Memory B cell (primary cell): ENCODE results near the gene ZBTB1.

Experiments
- ATAC-seq: fragments of 150-1000 bp; cut with Tn5 transposase; 2 replicates; pipeline ENCODE4 v1.10.0; 2021; ENCODE audit warnings: low read depth, mild to moderate bottlenecking, moderate library complexity
- DNase-seq, 2 donors: peaks; one replicate each; pipeline ENCODE4 v3.0.0; 2022; ENCODE audit warnings: low spot score in 2 of 2
- H3K27ac Mint-ChIP-seq: one replicate; pipeline ENCODE4 v1.8.0; 2022; ENCODE audit warnings: mild to moderate bottlenecking, moderate library complexity, mixed read lengths
- H3K27me3 Mint-ChIP-seq: one replicate; pipeline ENCODE4 v1.8.0; 2022; ENCODE audit warnings: mixed read lengths
- H3K36me3 Mint-ChIP-seq: one replicate; pipeline ENCODE4 v1.8.0; 2022; ENCODE audit warnings: mild to moderate bottlenecking, mixed read lengths
- H3K4me1 Mint-ChIP-seq: one replicate; pipeline ENCODE4 v1.8.0; 2022; ENCODE audit warnings: mixed read lengths
- H3K4me3 Mint-ChIP-seq: one replicate; pipeline ENCODE4 v1.8.0; 2022; ENCODE audit warnings: mild to moderate bottlenecking, moderate library complexity, mixed read lengths
- H3K9me3 Mint-ChIP-seq: one replicate; pipeline ENCODE4 v1.8.0; 2022; ENCODE audit warnings: mixed read lengths

Gene ZBTB1, protein sequence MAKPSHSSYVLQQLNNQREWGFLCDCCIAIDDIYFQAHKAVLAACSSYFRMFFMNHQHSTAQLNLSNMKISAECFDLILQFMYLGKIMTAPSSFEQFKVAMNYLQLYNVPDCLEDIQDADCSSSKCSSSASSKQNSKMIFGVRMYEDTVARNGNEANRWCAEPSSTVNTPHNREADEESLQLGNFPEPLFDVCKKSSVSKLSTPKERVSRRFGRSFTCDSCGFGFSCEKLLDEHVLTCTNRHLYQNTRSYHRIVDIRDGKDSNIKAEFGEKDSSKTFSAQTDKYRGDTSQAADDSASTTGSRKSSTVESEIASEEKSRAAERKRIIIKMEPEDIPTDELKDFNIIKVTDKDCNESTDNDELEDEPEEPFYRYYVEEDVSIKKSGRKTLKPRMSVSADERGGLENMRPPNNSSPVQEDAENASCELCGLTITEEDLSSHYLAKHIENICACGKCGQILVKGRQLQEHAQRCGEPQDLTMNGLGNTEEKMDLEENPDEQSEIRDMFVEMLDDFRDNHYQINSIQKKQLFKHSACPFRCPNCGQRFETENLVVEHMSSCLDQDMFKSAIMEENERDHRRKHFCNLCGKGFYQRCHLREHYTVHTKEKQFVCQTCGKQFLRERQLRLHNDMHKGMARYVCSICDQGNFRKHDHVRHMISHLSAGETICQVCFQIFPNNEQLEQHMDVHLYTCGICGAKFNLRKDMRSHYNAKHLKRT

DNA sequence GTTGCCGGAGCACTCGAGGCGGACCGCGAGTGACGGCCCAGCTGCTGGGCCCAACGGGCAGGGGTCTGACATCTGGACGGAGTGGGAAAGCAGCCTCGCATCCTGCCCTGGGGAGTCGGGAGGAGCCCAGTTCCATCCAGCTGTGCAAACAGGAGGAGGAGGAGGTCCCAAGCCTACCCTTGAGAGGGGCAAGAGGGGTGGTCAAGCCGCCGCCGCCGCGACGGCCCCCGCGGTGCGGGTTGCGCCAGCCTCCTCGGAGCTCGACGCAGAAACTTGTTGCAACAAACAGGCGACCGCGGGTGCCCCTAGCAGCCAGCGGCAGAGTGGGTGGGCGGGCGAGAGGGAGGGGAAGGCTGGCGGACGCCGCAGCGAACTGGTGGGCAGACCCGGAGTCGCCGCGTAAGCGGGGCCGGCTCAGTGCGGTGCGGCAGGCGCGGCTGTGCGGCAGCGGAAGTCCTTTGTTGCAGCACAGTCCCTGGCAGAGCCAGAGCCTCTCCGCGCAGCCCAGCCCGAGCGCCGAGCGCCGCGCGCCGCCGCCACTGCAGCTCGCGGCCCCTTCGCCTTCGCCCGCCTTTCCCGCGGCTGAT, at the start of gene ZBTB1:
Gene ZBTB1, plus strand, starts transcription at position 461 of the 587 bp plus-strand sequence. CDS start 16,735 bp downstream, outside the sequence.
- DNase-seq (peak; percentile 82 to 84), ATAC-seq (peak; percentile 37)
- peaks cover 56% of the 10 kb centered on the region for H3K4me1 Mint-ChIP-seq
- H3K9me3 Mint-ChIP-seq = no peaks in the 10 kb centered on the region
- peaks cover 2% of the 10 kb centered on the region for H3K36me3 Mint-ChIP-seq
- no peaks in the 10 kb centered on the region for H3K27me3 Mint-ChIP-seq
- H3K4me3 Mint-ChIP-seq = peak within 1 kb of the TSS; percentile 98
- peak within 1 kb of the TSS; percentile 100 for H3K27ac Mint-ChIP-seq

DNA sequence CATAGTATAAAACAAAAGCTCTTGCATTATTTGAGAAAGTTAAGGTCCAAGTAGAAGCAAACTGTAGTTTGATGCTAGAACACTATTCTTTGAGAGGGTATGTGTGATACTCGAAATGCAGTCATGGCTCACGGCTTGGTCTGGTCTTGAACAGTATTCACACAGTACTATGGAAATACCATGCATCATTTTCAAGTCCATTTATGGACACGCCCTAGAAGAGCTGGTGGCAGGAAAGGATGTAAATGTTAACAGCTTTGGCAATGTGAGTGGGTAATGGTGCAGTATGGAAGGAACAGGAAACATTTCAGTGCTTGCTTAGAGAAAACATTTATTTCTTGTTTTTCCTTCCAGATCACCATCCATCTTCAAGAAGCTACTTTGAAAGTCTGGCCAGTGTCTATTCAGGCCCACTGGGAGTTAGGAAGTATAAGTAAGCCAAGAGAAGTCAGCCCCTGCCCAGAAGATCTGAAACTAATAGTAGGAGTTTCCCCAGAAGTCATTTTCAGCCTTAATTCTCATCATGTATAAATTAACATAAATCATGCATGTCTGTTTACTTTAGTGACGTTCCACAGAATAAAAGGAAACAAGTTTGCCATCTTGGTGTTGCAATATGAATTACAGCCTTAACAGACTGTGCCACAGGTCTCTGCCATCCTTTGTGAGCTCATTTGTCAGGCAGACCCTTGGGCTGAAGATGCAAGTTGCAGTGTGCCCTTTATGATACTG, 45.0 kb upstream of the ZBTB1 start:
- Mint-ChIP-seq H3K4me3 (no peak overlapping the region), H3K36me3 (peaks cover 13% of the 10 kb centered on the region), H3K27ac (peak overlapping the region; percentile 54), H3K9me3 (no peaks in the 10 kb centered on the region), H3K27me3 (no peaks in the 10 kb centered on the region), H3K4me1 (peaks cover 29% of the 10 kb centered on the region)
- ATAC-seq = peak; percentile 30
- DNase-seq = no peak

DNA sequence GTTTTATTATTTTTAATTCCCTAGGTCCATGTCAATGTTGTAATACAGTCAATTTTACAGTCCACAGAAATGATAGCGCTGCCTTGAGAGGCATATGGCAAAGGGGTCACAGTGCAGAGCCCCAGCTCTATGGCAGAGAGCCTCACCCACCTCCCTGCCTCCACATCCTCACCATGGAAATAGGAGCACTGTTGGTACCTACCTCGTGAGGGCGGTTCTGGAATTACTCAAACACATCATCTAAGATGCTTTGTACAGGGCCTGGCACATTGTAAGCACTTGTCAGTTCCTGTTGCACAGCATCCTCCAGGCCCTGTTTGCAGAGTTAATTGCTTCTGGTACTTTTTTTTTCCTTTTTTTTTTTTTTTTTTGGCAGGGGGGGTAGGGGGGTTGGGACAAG, 43.3 kb upstream of the ZBTB1 start:
- H3K4me3 Mint-ChIP-seq = no peak overlapping the region
- H3K27me3 Mint-ChIP-seq = no peaks in the 10 kb centered on the region
- H3K4me1 Mint-ChIP-seq = peaks cover 36% of the 10 kb centered on the region
- DNase-seq (no peak), ATAC-seq (no peak)
- H3K36me3 Mint-ChIP-seq = peaks cover 7% of the 10 kb centered on the region
- H3K27ac Mint-ChIP-seq = no peak overlapping the region
- no peaks in the 10 kb centered on the region for H3K9me3 Mint-ChIP-seq

DNA sequence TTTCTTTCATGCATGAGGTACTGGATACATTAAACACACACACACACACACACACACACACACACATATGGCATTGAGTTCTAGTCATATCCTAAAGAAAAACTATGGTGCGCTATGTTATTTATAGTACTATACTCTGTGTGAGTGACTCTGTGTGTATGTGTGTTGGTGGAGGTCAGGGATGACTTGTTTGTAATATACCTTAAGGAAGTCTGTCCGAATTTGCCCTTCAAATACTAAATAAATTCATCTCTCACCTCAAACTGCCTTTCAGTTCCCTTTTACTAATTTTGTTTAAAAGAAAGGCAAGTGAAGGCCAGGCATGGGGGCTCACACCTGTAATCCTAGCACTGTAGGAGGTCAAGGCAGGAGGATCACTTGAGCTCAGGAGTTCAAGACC, 41.4 kb upstream of the ZBTB1 start:
- Mint-ChIP-seq H3K4me1 (peaks cover 38% of the 10 kb centered on the region), H3K9me3 (no peaks in the 10 kb centered on the region), H3K4me3 (no peak overlapping the region), H3K27ac (no peak overlapping the region), H3K27me3 (no peaks in the 10 kb centered on the region), H3K36me3 (peaks cover 7% of the 10 kb centered on the region)
- DNase-seq = no peak
- no peak for ATAC-seq

DNA sequence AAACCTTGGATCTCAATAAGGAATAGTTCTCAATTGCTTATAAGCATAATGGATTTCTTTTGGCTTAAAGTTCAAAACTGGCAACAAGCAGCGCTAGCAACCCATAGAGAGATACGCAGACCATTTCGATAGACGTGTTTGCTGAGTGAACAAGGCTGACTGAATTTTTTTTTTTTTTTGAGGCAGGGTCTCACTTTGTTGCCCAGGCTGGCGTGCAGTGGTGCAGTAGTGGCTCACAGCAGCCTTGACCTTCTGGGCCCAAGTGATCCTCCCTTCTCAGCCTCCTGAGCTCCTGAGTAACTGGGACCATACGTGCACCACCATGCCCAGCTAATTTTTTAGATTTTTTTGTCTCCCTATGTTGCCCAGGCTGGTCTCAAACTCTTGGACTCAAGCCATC, 40.7 kb upstream of the ZBTB1 start:
- peaks cover 38% of the 10 kb centered on the region for H3K4me1 Mint-ChIP-seq
- DNase-seq (no peak), ATAC-seq (no peak)
- peaks cover 7% of the 10 kb centered on the region for H3K36me3 Mint-ChIP-seq
- H3K27ac Mint-ChIP-seq = no peak overlapping the region
- no peaks in the 10 kb centered on the region for H3K9me3 Mint-ChIP-seq
- H3K4me3 Mint-ChIP-seq = peak overlapping the region; percentile 90
- no peaks in the 10 kb centered on the region for H3K27me3 Mint-ChIP-seq

DNA sequence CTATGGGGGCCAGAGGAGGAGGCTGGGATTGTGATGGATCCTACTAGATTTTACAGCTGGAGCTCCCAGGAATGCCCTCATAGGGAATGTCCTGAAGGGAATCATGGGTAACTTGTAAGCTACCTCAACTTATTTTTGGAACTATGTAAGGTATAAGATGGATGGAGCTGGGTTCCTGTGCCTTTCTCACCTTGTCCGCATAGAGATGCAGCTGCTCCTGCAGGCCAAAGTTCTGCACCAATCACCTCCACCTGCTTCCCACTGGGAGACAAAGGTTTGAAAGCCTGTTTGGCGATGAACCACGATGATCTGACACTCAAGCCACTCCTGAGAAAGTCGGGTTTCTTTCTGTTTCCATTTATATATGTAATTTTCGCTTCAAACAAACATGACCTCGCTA, 39.9 kb upstream of the ZBTB1 start:
- Mint-ChIP-seq H3K27me3 (no peaks in the 10 kb centered on the region), H3K36me3 (peaks cover 4% of the 10 kb centered on the region), H3K4me3 (peak overlapping the region; percentile 90), H3K9me3 (no peaks in the 10 kb centered on the region), H3K27ac (peak overlapping the region; percentile 90), H3K4me1 (peaks cover 31% of the 10 kb centered on the region)
- ATAC-seq = no peak
- DNase-seq = no peak

DNA sequence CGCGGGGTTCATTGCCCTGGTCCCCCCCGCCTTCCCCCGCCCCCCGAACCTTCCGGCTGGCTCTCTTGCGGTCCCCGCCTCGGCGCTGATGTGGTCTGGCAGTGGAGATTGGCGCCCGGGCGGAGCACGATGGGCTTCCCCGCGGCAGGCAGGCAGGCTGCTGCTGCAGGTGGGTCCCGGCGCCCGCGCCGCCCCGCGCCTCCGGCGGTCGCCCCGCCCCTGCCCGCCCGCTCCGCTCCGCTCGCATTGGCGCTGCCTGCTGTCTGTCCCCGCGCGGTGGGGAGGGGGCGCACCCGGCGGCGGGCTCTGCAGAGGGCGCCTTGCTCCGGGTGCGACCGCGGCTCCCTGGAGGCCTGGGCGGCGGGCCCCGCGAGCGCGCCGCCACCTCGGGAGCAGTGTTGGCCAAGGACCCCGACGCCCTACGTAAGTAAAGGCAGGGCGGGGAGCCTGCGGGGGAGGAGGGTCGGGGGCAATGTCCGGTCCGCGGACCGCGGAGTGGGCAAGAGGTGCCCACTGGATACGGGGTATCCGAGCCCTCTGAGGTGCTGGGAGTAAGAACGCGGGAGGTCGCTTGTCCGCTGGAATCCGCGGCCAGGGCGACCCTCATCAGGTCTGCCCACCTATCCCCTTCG, 39.3 kb upstream of the ZBTB1 start, which contains the start of gene AKAP5:
Gene AKAP5, plus strand, starts transcription at position 309 of the 632 bp plus-strand sequence. CDS start 2,896 bp downstream, outside the sequence.
- H3K27me3 Mint-ChIP-seq = no peaks in the 10 kb centered on the region
- peaks cover 31% of the 10 kb centered on the region for H3K4me1 Mint-ChIP-seq
- DNase-seq (peak; percentile 51 to 61), ATAC-seq (peak; percentile 90)
- no peaks in the 10 kb centered on the region for H3K9me3 Mint-ChIP-seq
- H3K27ac Mint-ChIP-seq = peak within 1 kb of the TSS; percentile 90
- peak within 1 kb of the TSS; percentile 90 for H3K4me3 Mint-ChIP-seq
- H3K36me3 Mint-ChIP-seq = no peaks in the 10 kb centered on the region

DNA sequence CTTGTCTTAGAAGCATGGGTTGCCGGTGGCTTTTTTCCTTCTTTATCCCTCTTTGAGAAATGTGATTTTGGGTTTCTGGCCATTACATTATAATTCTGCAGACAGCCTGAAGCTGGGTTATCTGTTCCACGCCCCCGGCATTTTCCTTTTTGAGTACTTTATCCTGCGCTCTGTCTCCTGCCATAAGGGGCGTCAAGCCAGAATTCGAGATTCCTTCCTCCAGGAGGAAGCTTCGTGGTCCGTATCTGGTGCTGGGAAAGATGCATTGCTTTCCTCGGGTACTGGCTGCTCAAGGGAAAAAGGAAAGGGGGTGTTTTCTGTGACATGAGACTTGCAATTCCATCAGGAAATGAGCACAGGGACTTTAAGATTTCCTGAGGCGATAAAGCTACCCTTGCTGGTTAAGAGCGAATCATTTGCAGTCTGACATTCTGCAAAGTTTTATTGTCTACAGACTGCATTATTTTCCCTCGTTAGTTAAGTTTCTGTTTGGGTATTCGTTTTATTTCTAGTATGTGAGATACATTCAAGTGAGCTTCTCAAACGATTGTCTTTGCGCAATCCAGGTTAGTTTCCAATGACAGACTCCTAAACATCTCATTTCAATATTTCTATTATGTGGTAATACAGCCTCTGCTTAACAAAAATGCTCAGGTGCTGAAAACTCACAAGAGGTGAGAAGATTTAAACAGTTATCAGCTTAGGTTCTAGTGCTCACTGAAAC, 38.6 kb upstream of the ZBTB1 start:
- Mint-ChIP-seq H3K9me3 (no peaks in the 10 kb centered on the region), H3K27ac (peak overlapping the region; percentile 51), H3K36me3 (no peaks in the 10 kb centered on the region), H3K4me1 (peaks cover 31% of the 10 kb centered on the region), H3K4me3 (peak overlapping the region; percentile 90), H3K27me3 (no peaks in the 10 kb centered on the region)
- ATAC-seq (peak; percentile 2), DNase-seq (no peak)

DNA sequence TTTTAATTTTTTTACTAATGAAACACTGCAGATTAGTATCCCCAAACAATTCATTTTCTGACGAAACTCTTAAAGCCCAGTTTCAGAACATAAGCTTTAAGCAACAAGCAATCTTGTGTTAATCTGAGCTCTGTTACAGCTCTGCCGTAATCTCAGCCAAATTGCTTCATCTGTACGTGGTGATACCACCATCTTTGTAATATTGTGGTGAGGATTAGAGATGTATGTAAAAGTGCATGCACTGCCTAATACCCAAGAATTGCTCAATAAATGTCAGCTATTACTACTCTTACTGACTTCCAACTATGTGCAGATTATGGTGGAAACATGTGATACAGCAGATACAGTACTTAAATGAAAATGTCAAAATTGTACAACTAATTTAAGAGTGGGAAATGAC, 37.5 kb upstream of the ZBTB1 start:
- no peak for ATAC-seq
- no peak for DNase-seq
- no peaks in the 10 kb centered on the region for H3K27me3 Mint-ChIP-seq
- no peaks in the 10 kb centered on the region for H3K9me3 Mint-ChIP-seq
- peaks cover 33% of the 10 kb centered on the region for H3K4me1 Mint-ChIP-seq
- H3K27ac Mint-ChIP-seq = peak overlapping the region; percentile 15
- no peaks in the 10 kb centered on the region for H3K36me3 Mint-ChIP-seq
- no peak overlapping the region for H3K4me3 Mint-ChIP-seq

DNA sequence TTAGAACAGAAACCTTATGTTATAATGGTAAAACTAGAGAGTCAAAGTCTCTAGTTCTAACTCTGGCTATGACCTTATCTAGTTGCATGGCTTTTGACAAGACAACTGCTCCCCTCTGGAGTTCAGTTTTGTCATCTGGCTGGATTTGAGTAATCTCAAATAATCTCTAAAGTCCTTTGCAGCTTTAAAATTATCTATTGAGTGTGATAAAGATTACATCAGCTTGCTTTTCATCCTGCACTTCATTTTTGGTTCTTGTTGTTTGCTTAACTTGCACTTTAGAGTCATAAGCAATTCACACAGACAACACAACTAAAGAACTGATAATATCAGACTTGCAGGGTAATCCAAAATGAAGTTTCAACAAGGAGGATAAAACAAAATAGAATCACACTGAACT, 37.0 kb upstream of the ZBTB1 start:
- ATAC-seq = no peak
- no peaks in the 10 kb centered on the region for H3K36me3 Mint-ChIP-seq
- H3K4me1 Mint-ChIP-seq = peaks cover 31% of the 10 kb centered on the region
- DNase-seq = no peak
- no peak overlapping the region for H3K4me3 Mint-ChIP-seq
- no peaks in the 10 kb centered on the region for H3K9me3 Mint-ChIP-seq
- peak overlapping the region; percentile 15 for H3K27ac Mint-ChIP-seq
- H3K27me3 Mint-ChIP-seq = no peaks in the 10 kb centered on the region

DNA sequence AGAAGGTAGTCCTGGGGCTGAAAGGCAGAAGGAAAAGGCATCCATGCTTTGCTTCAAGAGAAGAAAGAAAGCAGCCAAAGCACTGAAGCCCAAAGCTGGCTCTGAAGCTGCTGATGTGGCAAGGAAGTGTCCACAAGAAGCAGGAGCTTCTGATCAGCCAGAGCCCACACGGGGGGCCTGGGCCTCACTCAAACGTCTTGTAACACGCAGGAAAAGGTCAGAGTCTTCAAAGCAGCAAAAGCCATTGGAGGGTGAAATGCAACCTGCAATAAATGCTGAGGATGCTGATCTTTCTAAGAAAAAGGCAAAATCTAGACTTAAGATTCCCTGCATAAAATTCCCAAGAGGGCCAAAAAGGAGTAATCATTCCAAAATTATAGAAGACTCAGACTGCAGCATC, 36.1 kb upstream of the ZBTB1 start:
- ATAC-seq = no peak
- Mint-ChIP-seq H3K4me3 (no peak overlapping the region), H3K27ac (peak overlapping the region; percentile 15), H3K27me3 (no peaks in the 10 kb centered on the region), H3K4me1 (peaks cover 22% of the 10 kb centered on the region), H3K9me3 (no peaks in the 10 kb centered on the region), H3K36me3 (no peaks in the 10 kb centered on the region)
- DNase-seq = no peak

DNA sequence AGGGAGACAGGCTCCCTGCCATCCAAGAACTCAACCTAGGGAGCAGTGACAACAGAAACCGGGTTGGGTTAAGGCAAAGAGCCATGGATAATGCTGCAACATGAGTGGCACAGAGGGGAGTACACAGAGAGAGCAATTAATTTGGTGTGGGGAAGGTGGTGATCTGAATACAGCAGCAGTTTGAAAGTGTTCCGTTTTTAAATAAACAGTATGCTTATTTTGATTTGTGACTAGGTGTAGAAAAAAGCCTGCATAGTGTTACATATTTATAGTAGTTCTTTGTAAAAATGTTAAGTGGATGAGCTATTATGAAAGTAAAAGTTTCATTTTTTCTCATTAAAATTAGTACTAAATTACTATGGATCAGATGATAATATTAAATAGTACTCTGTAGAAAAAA, 30.5 kb upstream of the ZBTB1 start:
- Mint-ChIP-seq H3K4me3 (no peak overlapping the region), H3K9me3 (no peaks in the 10 kb centered on the region), H3K27ac (no peak overlapping the region), H3K27me3 (no peaks in the 10 kb centered on the region), H3K4me1 (peaks cover 11% of the 10 kb centered on the region), H3K36me3 (peaks cover 2% of the 10 kb centered on the region)
- ATAC-seq (no peak), DNase-seq (no peak)

DNA sequence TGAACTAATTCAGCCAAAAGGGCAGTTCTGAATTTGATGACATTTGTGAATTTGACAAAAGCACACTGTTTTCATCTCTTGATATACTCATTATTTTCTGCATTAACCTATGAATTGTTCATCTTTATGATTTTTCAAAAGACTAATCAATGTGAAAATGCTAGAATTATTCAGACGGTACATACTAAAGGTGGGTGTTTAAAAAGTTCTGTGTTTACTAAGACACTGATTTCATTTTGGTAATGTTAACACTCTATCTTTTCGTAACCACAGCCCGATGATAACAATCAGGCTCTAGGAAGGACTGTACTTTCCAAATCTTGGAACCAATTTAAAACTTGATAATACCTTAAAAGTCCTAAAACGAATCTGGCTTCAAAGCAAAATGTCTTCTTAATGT, 29.9 kb upstream of the ZBTB1 start:
- Mint-ChIP-seq H3K27me3 (no peaks in the 10 kb centered on the region), H3K36me3 (peaks cover 2% of the 10 kb centered on the region), H3K27ac (no peak overlapping the region), H3K4me3 (no peak overlapping the region), H3K9me3 (no peaks in the 10 kb centered on the region), H3K4me1 (peaks cover 10% of the 10 kb centered on the region)
- no peak for ATAC-seq
- no peak for DNase-seq
